ENCODE measurements around the gene HKDC1.

The HKDC1 gene

DNA sequence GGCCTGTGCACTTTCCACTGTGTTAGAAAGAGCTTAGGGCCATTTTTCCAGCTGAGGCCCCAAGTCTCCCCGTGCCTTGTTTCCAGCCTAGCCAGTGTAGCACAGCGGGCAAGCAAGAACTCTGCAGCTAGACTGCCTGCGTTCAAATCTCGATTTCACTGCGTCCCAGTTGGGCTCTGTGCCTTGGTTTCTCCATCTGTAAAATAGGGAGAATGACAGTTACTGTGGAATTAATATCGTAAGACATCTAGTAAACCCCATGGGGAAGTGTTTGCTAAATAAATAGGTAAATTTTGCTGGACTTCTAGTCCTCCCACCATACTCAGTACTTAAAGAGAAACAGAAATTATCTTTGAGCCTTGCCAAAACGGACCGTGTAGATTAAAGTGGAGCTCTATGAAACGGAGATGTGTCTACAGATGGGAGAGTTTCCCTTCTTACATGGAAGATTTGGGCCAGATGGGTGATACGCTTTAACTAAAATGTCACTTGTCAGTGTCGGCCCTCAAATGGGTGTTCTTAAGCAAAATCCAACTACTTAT is 3.5 kb upstream of the HKDC1 start:
- Histone ChIP-seq H3K79me2 (ENCODE audit: insufficient read depth, low read length) (no peaks in the 10 kb centered on the region), H3K4me2 (ENCODE audit: low read depth, low read length, poor library complexity, severe bottlenecking) (no peak overlapping the region), H3K4me3 (ENCODE audit: low read length, poor library complexity, severe bottlenecking) (no peak overlapping the region), H3K4me1 (ENCODE audit: insufficient read depth, low read length, poor library complexity, severe bottlenecking) (peaks cover 6% of the 10 kb centered on the region), H2AFZ (ENCODE audit: low read length) (no peak overlapping the region), H3K27me3 (ENCODE audit: insufficient read depth, low read length, poor library complexity, severe bottlenecking) (no peaks in the 10 kb centered on the region), H3F3A (ENCODE audit: low read depth) (no peaks in the 10 kb centered on the region), H3K9me2 (replicated peaks; ENCODE audit: low read depth, low read length) (no peaks in the 10 kb centered on the region), H3K36me3 (ENCODE audit: insufficient read depth, low read length) (no peaks in the 10 kb centered on the region), H3K9ac (ENCODE audit: low read depth, low read length, poor library complexity, severe bottlenecking) (no peak overlapping the region), H4K20me1 (ENCODE audit: insufficient read depth, low read length, poor library complexity, severe bottlenecking) (no peaks in the 10 kb centered on the region), H3K9me3 (ENCODE audit: insufficient read depth, low read depth, low read length) (no peaks in the 10 kb centered on the region)
- no peak for TF ChIP-seq EZH2phosphoT487 (IDR thresholded peaks at IDR 0.05; ENCODE audit: borderline replicate concordance)
- TF ChIP-seq, protein P1, sequence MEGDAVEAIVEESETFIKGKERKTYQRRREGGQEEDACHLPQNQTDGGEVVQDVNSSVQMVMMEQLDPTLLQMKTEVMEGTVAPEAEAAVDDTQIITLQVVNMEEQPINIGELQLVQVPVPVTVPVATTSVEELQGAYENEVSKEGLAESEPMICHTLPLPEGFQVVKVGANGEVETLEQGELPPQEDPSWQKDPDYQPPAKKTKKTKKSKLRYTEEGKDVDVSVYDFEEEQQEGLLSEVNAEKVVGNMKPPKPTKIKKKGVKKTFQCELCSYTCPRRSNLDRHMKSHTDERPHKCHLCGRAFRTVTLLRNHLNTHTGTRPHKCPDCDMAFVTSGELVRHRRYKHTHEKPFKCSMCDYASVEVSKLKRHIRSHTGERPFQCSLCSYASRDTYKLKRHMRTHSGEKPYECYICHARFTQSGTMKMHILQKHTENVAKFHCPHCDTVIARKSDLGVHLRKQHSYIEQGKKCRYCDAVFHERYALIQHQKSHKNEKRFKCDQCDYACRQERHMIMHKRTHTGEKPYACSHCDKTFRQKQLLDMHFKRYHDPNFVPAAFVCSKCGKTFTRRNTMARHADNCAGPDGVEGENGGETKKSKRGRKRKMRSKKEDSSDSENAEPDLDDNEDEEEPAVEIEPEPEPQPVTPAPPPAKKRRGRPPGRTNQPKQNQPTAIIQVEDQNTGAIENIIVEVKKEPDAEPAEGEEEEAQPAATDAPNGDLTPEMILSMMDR (conservative IDR thresholded peaks at IDR 0.05; ENCODE audit: low read length) = no peak

DNA sequence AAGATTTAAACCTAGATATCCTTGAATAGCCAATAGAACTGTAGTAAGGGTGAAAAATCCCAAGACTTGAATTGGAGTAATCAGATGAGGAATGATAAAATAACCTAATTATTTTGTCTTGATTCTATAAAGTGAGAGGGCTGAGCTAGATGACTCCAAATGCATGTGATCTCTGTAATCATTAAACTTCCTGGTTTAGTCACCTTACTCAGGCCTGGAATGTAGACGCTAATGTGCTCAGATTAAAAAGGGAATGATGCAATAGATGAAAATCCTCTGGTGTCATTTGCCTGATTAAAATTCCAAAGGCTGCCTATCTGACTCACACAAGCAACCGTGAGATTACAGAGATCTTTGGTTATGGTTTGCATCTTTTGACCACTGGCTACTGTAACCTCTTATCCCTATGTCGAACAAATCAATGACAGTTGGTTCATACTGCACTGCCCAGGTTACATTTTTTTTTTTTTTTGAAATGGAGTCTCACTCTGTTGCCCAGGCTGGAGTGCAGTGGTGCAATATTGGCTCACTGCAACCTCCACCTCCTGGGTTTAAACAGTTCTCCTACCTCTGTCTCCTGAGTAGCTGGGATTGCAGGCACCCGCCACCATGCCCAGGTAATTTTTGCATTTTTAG is 2.9 kb upstream of the HKDC1 start:
- H3K9ac ChIP-seq (ENCODE audit: low read depth, low read length, poor library complexity, severe bottlenecking) = no peak overlapping the region
- peaks cover 12% of the 10 kb centered on the region for H3K4me1 ChIP-seq (ENCODE audit: insufficient read depth, low read length, poor library complexity, severe bottlenecking)
- no peak overlapping the region for H3K4me2 ChIP-seq (ENCODE audit: low read depth, low read length, poor library complexity, severe bottlenecking)
- no peak overlapping the region for H3K4me3 ChIP-seq (ENCODE audit: low read length, poor library complexity, severe bottlenecking)
- H3K9me2 ChIP-seq (replicated peaks; ENCODE audit: low read depth, low read length) = no peaks in the 10 kb centered on the region
- H3K36me3 ChIP-seq (ENCODE audit: insufficient read depth, low read length) = no peaks in the 10 kb centered on the region
- no peak overlapping the region for H2AFZ ChIP-seq (ENCODE audit: low read length)
- no peaks in the 10 kb centered on the region for H3K79me2 ChIP-seq (ENCODE audit: insufficient read depth, low read length)
- TF ChIP-seq EZH2phosphoT487 (IDR thresholded peaks at IDR 0.05; ENCODE audit: borderline replicate concordance) = no peak
- TF ChIP-seq, protein P1 (conservative IDR thresholded peaks at IDR 0.05; ENCODE audit: low read length) = no peak
- H3F3A ChIP-seq (ENCODE audit: low read depth) = no peaks in the 10 kb centered on the region
- H4K20me1 ChIP-seq (ENCODE audit: insufficient read depth, low read length, poor library complexity, severe bottlenecking) = no peaks in the 10 kb centered on the region
- no peaks in the 10 kb centered on the region for H3K9me3 ChIP-seq (ENCODE audit: insufficient read depth, low read depth, low read length)
- no peaks in the 10 kb centered on the region for H3K27me3 ChIP-seq (ENCODE audit: insufficient read depth, low read length, poor library complexity, severe bottlenecking)

DNA sequence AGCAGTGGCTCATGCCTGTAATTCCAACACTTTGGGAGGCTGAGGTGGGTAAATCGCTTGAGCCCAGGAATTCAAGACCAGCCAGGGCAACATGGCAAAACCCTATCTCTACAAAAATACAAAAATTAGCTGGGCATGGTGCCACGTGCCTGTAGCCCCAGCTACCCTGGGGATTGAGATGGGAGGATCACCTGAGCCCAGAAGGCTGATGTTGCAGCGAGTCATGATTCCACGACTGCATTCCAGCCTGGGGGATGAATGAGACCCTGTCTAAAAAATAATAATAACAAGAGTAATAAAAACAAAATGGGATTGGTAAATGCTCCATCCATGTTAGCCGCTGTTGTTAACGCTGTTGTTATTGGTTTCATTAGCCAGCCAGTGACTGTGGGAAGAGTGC is 1.3 kb upstream of the HKDC1 start:
- H3K4me2 ChIP-seq (ENCODE audit: low read depth, low read length, poor library complexity, severe bottlenecking) = no peak overlapping the region
- TF ChIP-seq, protein P1 (conservative IDR thresholded peaks at IDR 0.05; ENCODE audit: low read length) = no peak
- no peak for TF ChIP-seq EZH2phosphoT487 (IDR thresholded peaks at IDR 0.05; ENCODE audit: borderline replicate concordance)
- H4K20me1 ChIP-seq (ENCODE audit: insufficient read depth, low read length, poor library complexity, severe bottlenecking) = no peaks in the 10 kb centered on the region
- no peak overlapping the region for H2AFZ ChIP-seq (ENCODE audit: low read length)
- no peaks in the 10 kb centered on the region for H3K9me2 ChIP-seq (replicated peaks; ENCODE audit: low read depth, low read length)
- H3K9ac ChIP-seq (ENCODE audit: low read depth, low read length, poor library complexity, severe bottlenecking) = no peak overlapping the region
- H3K27me3 ChIP-seq (ENCODE audit: insufficient read depth, low read length, poor library complexity, severe bottlenecking) = no peaks in the 10 kb centered on the region
- H3K4me1 ChIP-seq (ENCODE audit: insufficient read depth, low read length, poor library complexity, severe bottlenecking) = peaks cover 21% of the 10 kb centered on the region
- no peaks in the 10 kb centered on the region for H3K9me3 ChIP-seq (ENCODE audit: insufficient read depth, low read depth, low read length)
- no peaks in the 10 kb centered on the region for H3K36me3 ChIP-seq (ENCODE audit: insufficient read depth, low read length)
- H3K79me2 ChIP-seq (ENCODE audit: insufficient read depth, low read length) = no peaks in the 10 kb centered on the region
- H3F3A ChIP-seq (ENCODE audit: low read depth) = peaks cover 5% of the 10 kb centered on the region; the same call in 1 of the 2 replicates
- no peak overlapping the region for H3K4me3 ChIP-seq (ENCODE audit: low read length, poor library complexity, severe bottlenecking)
